ENCODE data around the gene RFX5.

The RFX5 gene

GRCh38 chr1:151311011-151311410 is 36.0 kb downstream of the RFX5 start:
- no peak for TF ChIP-seq CTCF (IDR thresholded peaks at IDR 0.05; ENCODE audit: control insufficient read depth, extremely low read depth, insufficient read depth)
- H3K4me3 ChIP-seq (ENCODE audit: low read depth, low read length), result no peak overlapping the region
- no peak for DNase-seq (ENCODE audit: low read depth)

GRCh38 chr1:151309811-151310323 is 37.2 kb downstream of the RFX5 start:
- H3K4me3 ChIP-seq (ENCODE audit: low read depth, low read length), result no peak overlapping the region
- no peak for TF ChIP-seq CTCF (IDR thresholded peaks at IDR 0.05; ENCODE audit: control insufficient read depth, extremely low read depth, insufficient read depth)
- no peak for DNase-seq (ENCODE audit: low read depth)

GRCh38 chr1:151294742-151295462 is 52.1 kb downstream of the RFX5 start:
- no peak for TF ChIP-seq CTCF (IDR thresholded peaks at IDR 0.05; ENCODE audit: control insufficient read depth, extremely low read depth, insufficient read depth)
- H3K4me3 ChIP-seq (ENCODE audit: low read depth, low read length), result no peak overlapping the region
- DNase-seq (ENCODE audit: low read depth), result no peak

- no peak for DNase-seq (ENCODE audit: low read depth)
- TF ChIP-seq CTCF (IDR thresholded peaks at IDR 0.05; ENCODE audit: control insufficient read depth, extremely low read depth, insufficient read depth), result no peak
- H3K4me3 ChIP-seq (ENCODE audit: low read depth, low read length), result no peak overlapping the region
Measured at GRCh38 chr1:151293093-151293492, 54.0 kb downstream of the RFX5 start.

GRCh38 chr1:151292207-151293030 is 54.6 kb downstream of the RFX5 start:
- no peak for TF ChIP-seq CTCF (IDR thresholded peaks at IDR 0.05; ENCODE audit: control insufficient read depth, extremely low read depth, insufficient read depth)
- no peak overlapping the region for H3K4me3 ChIP-seq (ENCODE audit: low read depth, low read length)
- DNase-seq (ENCODE audit: low read depth), result no peak

GRCh38 chr1:151290709-151291303 is 56.2 kb downstream of the RFX5 start:
- H3K4me3 ChIP-seq (ENCODE audit: low read depth, low read length), result no peak overlapping the region
- no peak for TF ChIP-seq CTCF (IDR thresholded peaks at IDR 0.05; ENCODE audit: control insufficient read depth, extremely low read depth, insufficient read depth)
- DNase-seq (ENCODE audit: low read depth), result no peak
